NCI-H526 treated with DMSO at 0.1 percent for 48 hours (cell line): ENCODE measurements around the gene CRLF1.
"Not testable (repeated sequence)": the region's sequence is repeated elsewhere in the genome, so short reads cannot be mapped to it uniquely, and the experiment has no call there.

Experiments used
- DNase-seq: peaks from one replicate; lab custom pipeline; 2025; lab: John Stamatoyannopoulos, UW

CRLF1 gene

GRCh38 chr19:18592732-18593131 is 13.9 kb downstream of the CRLF1 start:
- DNase-seq: not testable (repeated sequence)

- DNase-seq: no peak
Observed at GRCh38 chr19:18591735-18592385, 14.7 kb downstream of the CRLF1 start.

GRCh38 chr19:18590273-18591272 is 16.0 kb downstream of the CRLF1 start:
- peak; percentile 76 for DNase-seq

DNA sequence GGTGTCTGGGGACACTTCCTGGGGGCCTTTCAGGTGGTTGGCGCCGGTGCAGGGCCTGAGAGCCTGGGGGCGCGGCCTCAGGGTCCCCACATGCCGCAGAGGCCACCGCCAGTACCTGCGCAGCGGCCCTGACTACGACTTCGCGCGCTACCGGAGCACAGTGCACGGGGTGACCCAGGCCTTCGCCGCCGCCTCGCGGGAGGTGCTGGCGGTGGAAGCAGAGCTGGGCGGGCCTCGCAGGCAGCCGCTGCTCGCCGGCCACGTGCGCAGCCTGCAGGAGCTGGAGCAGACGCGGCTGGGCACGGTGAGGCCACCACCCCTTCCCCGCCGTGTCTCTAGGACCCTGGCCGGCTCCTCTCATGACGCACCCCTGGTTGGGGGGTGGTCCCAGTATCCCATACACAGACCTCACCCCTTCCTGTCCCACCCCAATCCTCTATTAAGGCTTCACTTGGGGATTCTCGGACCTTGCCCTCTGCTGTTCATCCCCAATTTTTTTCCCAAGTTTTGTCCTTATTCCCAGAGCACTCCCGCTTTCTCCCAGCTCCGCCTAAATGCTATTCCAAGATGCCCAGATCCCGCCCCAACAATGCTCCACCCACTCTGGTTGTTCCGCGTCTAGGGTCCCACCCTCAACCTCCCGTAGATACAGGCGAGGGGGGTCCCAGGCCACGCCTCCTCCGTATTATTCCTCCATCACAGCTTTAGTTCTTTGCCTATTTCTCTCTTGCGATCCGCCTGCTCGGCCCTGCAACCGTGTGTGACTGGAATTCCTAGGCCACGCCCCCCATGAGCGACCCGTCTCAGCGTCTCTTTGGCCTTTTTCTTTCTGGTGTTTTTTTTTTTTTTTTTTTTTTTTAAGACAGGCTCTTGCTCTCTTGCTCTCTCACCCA is 17.0 kb downstream of the CRLF1 start:
- DNase-seq: peak; percentile 39

- DNase-seq: peak; percentile 44
Observed at GRCh38 chr19:18588611-18589379, 17.8 kb downstream of the CRLF1 start, which contains the start of gene REX1BD. Gene REX1BD (plus strand): TSS chr19:18588798. CDS start chr19:18588802, 4 bp downstream.

DNA sequence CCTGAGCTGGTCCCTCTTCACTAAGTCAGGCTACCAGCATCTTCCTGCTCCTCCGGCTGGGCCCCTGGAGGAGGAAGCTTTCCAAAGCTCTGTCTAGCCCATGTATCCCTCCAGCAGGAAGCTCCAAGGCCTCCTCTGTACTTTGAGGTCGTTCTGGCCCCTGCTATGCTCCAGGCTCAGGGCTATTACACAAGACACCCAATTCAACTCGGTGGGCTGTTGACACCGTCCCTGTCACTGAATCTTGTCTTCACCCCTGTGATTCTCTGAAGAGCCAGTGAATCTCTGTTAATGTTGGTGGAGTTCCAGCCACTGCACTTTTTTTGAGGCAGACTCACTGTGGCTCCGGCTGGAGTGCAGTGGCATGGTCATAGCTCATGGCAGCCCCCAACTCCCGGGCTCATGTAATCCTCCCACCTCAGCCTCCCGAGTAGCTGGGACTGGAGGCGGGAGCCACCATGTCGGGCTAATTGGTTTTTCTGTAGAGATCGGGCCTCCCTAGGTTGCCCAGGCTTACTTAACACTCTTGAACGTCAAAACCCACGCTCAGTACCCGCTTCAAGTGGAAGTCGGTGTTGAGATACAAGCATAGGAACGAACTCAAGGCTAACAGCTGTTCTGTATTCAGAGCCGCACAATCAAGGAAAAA is 18.5 kb downstream of the CRLF1 start:
- no peak for DNase-seq

- no peak for DNase-seq
Observed at GRCh38 chr19:18587561-18587960, 19.0 kb downstream of the CRLF1 start.

GRCh38 chr19:18586306-18586705 is 20.3 kb downstream of the CRLF1 start:
- DNase-seq: no peak

DNA sequence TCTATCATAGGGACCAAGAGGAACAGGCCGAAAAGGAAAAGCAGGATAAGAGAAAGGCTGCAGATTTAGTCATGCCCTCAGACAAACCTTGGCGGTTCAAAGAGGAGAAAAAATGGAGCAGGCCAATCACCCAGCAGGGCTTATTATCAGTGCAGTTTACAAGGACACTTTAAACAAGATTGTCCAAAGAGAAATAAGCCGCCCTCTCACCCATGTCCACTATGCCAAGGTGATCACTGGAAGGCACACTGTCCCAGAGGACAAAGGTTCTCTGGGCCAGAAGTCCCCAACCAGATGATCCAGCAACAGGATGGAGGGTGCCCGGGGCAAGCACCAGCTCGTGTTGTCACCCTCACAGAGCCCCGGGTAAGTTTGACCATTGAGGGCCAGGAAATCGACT is 26.3 kb downstream of the CRLF1 start:
- DNase-seq: no peak

DNA sequence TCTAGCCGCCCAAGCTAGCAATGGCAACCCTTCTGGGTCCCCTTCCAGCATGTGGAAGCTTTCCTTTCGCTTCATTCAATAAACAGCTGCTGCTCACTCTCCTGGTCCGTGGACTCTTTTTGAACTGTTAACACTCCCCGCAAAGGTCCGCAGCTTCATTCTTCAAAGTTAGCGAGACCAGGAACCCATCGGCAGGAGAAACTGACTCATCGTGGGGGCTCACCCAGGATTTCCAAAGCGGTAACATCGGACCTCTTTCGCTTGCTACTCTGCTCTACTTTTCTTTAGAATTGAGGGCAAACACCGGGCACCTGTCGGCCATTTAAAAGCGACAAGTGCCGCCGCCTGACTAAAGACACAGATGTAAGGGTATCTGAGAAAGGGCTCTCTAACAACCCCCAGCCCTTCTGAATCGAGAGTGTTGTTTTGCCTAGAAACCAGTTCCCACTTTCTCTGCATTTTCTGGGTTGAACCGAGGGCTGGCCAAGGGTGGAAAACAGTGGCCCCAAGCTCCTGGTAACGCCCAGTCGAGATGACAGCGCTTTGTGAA is 29.2 kb downstream of the CRLF1 start:
- DNase-seq: no peak

GRCh38 chr19:18576383-18576782 is 30.2 kb downstream of the CRLF1 start:
- no peak for DNase-seq

DNA sequence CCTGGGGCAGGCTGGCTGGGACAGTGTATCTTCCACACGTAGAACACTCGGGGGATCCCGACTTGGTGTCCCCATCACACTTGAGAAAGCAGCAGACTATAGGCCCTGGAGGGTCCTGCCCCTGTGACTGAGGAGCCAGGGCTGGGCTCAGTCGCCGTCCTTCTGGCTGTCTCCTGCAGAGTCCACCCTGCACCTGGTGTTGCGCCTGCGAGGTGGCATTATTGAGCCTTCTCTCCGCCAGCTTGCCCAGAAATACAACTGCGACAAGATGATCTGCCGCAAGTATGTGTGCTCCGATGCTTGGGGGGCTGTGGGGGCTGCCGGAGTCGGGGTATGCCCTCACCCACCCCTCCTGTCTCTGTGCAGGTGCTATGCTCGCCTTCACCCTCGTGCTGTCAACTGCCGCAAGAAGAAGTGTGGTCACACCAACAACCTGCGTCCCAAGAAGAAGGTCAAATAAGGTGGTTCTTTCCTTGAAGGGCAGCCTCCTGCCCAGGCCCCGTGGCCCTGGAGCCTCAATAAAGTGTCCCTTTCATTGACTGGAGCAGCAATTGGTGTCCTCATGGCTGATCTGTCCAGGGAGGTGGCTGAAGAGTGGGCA is 31.8 kb downstream of the CRLF1 start:
- DNase-seq: no peak

GRCh38 chr19:18571564-18572344 is 34.8 kb downstream of the CRLF1 start, which contains the start of gene UBA52:
Gene UBA52 (plus strand): TSS chr19:18571857. CDS start chr19:18573301, 1,444 bp downstream.
- peak; percentile 78 for DNase-seq

DNA sequence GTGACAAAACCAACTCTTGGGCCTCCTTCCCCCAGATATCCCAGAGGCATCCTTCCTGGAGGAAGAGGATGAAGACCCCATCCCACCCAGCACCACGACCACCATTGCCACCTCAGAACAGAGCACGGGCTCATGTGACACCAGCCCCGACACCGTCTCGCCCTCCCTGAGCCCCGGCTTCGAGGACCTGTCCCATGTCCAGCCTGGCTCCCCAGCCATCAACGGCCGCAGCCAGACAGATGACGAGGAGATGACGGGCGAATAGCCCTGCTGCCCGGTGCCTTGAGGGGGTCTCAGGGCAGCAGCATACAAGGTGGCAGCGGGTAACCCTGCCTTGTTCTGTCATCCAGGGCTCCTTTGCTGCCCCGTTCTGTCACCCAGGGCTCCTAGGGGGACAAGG is 38.2 kb downstream of the CRLF1 start:
- DNase-seq: no peak

DNA sequence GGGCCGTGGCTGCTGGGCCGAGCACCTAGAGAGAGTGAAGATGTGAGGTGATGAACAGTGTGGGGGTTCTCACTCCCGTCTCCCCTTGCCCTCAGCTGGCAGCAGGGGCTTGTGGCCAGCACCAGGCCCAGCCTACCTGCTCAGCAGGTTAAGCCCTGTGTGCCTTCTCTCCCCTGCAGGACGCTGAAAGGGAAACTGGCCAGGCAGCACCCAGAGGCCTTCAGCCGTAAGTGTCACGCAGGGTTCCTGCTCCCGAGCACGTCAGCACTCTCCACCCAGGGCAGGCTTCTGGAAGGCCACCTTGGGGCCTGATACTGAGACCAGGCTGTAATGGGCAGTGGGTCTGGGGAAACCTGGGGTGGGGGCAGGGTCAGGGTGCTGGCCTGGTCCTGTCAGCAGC is 39.6 kb downstream of the CRLF1 start:
- DNase-seq: no peak

- no peak for DNase-seq
Observed at GRCh38 chr19:18562086-18562485, 44.5 kb downstream of the CRLF1 start.

GRCh38 chr19:18559685-18560084 is 46.9 kb downstream of the CRLF1 start:
- DNase-seq: no peak

GRCh38 chr19:18558604-18559003 is 48.0 kb downstream of the CRLF1 start:
- DNase-seq: no peak

- no peak for DNase-seq
Observed at GRCh38 chr19:18558202-18558555, 48.4 kb downstream of the CRLF1 start.
